ENCODE measurements around the gene SMARCC1.

The SMARCC1 gene

DNA sequence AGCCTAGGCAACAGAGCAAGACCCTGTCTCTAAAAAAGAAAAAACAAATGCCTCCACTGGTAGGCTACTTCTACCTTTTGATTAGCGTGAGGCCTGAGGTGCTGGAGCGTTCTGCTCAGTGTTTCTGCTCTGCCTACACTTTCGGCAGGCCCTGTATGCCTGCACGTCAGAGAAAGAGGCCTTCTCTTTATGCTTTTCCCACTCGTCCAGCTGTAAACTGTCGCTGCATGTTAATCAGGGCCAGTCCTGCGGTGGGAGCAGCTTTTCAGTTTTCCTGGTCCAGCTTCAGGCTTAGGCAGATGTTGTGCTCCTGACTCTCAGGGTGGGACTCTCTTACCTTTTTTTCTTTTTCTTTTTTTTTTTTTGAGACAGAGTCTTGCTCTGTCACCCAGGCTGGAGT lies 228.3 kb downstream of the SMARCC1 start:
- no peak overlapping the region for H3K4me3 ChIP-seq (ENCODE audit: low read depth, low read length)
- TF ChIP-seq, protein P1, sequence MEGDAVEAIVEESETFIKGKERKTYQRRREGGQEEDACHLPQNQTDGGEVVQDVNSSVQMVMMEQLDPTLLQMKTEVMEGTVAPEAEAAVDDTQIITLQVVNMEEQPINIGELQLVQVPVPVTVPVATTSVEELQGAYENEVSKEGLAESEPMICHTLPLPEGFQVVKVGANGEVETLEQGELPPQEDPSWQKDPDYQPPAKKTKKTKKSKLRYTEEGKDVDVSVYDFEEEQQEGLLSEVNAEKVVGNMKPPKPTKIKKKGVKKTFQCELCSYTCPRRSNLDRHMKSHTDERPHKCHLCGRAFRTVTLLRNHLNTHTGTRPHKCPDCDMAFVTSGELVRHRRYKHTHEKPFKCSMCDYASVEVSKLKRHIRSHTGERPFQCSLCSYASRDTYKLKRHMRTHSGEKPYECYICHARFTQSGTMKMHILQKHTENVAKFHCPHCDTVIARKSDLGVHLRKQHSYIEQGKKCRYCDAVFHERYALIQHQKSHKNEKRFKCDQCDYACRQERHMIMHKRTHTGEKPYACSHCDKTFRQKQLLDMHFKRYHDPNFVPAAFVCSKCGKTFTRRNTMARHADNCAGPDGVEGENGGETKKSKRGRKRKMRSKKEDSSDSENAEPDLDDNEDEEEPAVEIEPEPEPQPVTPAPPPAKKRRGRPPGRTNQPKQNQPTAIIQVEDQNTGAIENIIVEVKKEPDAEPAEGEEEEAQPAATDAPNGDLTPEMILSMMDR (IDR thresholded peaks at IDR 0.05; ENCODE audit: low read depth, low read length) = no peak

DNA sequence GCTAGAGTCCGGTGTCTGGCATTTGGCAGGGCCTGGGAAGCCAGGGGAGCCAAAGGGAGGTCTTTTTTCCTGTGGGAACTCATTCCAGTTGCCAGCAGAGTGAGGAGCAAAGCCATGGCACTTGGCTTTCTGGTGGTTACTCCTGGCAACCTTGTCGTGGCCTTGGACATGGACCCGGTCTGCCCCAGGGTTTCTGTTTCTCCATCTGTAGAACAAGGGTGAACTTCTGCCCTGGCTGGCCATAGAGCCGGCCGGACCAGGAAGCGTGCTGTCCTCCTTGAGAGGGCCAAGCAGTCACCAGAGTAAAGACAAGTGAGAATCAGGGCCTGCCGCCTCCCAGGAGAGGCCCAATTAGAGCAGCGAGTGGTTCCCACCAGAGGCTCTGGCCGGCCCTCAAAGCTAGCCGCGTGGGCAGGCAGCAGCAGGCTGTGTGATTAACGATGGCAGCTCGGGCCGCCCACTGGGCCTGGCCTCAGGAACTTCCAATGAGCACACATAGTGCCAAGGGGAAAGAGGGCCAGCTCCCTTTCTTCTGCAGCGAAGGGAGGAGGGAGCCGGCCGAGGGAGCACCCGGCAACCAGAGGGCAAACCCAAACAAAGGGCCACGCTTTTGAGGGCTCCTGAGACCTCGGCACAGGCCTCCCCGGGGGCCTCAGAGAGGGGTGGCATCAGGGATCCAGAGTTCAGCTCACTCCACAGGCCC lies 239.1 kb downstream of the SMARCC1 start:
- TF ChIP-seq, protein P1 (IDR thresholded peaks at IDR 0.05; ENCODE audit: low read depth, low read length) = no peak
- no peak overlapping the region for H3K4me3 ChIP-seq (ENCODE audit: low read depth, low read length)

DNA sequence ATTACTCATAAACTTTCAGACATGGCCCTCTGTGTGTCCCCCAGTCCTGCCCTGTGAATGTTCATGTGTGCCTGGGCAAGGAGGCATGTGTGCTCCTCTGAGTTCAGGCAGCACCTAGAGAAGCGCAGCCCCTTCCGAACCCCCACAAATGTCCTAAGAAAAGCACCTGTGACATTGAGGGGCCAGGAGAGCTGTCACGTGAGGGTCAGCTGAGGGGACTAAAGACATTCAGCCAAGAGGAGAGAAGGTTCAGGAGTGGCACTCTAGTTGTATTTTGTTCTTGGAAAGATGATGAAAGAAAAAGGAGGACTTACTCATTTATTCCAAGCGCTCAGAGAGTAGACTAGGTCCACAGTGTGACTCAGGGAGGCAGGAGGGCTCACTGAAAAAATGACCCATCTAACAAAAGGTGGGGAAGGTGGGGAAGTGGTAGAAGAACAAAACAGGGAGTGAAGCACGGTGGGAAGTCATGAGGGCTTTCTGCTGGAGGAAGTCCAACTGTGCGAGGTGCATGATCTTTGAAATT lies 240.0 kb downstream of the SMARCC1 start:
- TF ChIP-seq, protein P1 (IDR thresholded peaks at IDR 0.05; ENCODE audit: low read depth, low read length) = no peak
- H3K4me3 ChIP-seq (ENCODE audit: low read depth, low read length) = no peak overlapping the region

DNA sequence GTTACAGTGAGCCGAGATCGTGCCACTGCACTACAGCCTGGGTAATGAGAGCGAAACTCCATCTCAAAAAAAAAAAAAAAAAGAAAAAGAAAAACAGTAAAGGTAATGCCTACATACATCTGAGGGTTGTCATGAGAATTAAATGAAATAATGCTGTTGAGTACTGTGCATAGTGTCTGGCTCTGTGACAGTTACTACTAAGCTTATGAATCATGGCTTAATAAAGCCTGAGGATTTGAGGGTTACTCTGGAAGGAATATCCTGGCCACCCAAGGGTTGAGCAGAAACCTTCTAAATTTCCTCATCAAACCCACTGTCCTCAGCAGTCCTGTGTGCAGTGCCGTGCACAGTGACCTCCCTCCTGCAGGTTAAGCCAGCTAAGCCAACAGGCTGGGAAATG lies 241.4 kb downstream of the SMARCC1 start:
- TF ChIP-seq, protein P1 (IDR thresholded peaks at IDR 0.05; ENCODE audit: low read depth, low read length) = no peak
- H3K4me3 ChIP-seq (ENCODE audit: low read depth, low read length) = no peak overlapping the region

DNA sequence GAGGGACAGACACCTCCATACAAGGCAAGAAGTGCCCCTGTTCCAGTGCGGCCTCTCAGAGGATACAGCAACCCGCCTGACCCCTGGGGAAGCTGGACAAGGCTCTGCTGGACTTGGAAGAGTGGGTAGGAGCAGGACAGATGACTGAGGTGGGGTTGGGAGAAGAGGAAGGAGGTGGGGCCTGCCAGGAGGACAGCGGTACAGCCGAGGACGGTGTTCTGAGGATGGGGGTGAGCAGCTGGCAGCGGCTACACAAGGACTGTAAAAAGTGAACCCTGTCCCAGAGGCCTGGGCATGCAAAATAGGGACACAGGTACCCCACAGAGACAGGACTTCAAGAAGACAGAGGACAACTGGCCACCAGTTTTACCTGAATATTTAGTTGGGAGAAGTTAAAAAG lies 244.7 kb downstream of the SMARCC1 start:
- H3K4me3 ChIP-seq (ENCODE audit: low read depth, low read length) = no peak overlapping the region
- TF ChIP-seq, protein P1 (IDR thresholded peaks at IDR 0.05; ENCODE audit: low read depth, low read length) = no peak

DNA sequence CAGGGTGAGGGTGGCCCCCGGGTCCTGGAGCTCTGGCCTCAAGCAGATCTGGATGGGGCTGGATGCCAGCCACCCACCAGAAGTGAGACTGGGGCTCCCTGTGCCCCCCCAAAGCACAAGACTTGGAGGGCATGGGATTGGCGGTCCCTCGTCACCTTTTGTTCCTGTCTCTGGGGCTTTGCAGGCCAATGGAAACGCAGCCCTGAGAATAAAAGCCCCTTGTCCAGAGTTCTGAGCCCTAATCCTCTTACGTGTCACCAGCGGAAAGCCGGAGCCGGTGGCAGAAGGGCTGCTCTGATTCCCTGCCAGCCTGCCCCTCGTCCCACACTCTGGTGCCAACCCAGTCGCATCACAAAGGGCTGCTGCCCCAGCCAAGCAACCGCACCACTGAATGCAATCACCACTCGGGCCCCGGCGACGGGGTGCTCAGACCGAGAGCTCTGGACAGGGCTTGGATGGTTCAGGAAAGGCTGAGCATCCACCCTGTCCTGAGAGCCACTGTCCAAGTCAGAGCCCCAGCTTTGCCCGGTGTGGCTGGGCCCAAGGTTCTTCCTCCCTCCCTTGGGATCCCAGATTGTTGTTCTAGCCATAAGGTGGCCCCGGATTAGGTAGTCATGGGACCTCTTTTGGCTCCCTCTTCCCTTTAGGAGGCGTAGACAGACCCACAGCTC lies 245.3 kb downstream of the SMARCC1 start:
- H3K4me3 ChIP-seq (ENCODE audit: low read depth, low read length) = no peak overlapping the region
- TF ChIP-seq, protein P1 (IDR thresholded peaks at IDR 0.05; ENCODE audit: low read depth, low read length) = no peak

All from WI38 (cell line).